ENCODE measurements around the gene PRR5.
"Not testable (repeated sequence)": the region's sequence is repeated elsewhere in the genome, so short reads cannot be mapped to it uniquely, and the experiment has no call there.

PRR5 gene

GRCh38 chr22:44677871-44678555 is 24.0 kb upstream of the PRR5 start:
- Histone ChIP-seq H3K9me3 (ENCODE audit: control insufficient read depth, low read length) (no peaks in the 10 kb centered on the region), H3K9ac (no peak overlapping the region), H3K79me2 (no peaks in the 10 kb centered on the region), H3K4me3 (ENCODE audit: low read depth, low read length) (no peak overlapping the region), H3K4me1 (no peaks in the 10 kb centered on the region), H3K36me3 (ENCODE audit: control insufficient read depth, insufficient read depth, low read length) (no peaks in the 10 kb centered on the region), H3K27me3 (ENCODE audit: control insufficient read depth, insufficient read depth, low read length) (no peaks in the 10 kb centered on the region), H3K4me2 (ENCODE audit: low read length) (no peak overlapping the region), H3K27ac (no peak overlapping the region), H2AFZ (no peak overlapping the region)
- TF ChIP-seq CTCF (IDR thresholded peaks at IDR 0.05), result no peak

- no peak for TF ChIP-seq CTCF (IDR thresholded peaks at IDR 0.05)
- Histone ChIP-seq H3K27ac (no peak overlapping the region), H3K27me3 (ENCODE audit: control insufficient read depth, insufficient read depth, low read length) (no peaks in the 10 kb centered on the region), H3K79me2 (no peaks in the 10 kb centered on the region), H3K9me3 (ENCODE audit: control insufficient read depth, low read length) (no peaks in the 10 kb centered on the region), H3K9ac (no peak overlapping the region), H3K36me3 (ENCODE audit: control insufficient read depth, insufficient read depth, low read length) (no peaks in the 10 kb centered on the region), H3K4me1 (no peaks in the 10 kb centered on the region), H3K4me3 (ENCODE audit: low read depth, low read length) (no peak overlapping the region), H3K4me2 (ENCODE audit: low read length) (no peak overlapping the region), H2AFZ (no peak overlapping the region)
Observed at GRCh38 chr22:44678556-44679305, 23.3 kb upstream of the PRR5 start.

- not testable (repeated sequence) for H3K79me2 ChIP-seq; H3K9me3 ChIP-seq (ENCODE audit: control insufficient read depth, low read length); H3K9ac ChIP-seq; H3K4me1 ChIP-seq; H3K27ac ChIP-seq; H3K4me3 ChIP-seq (ENCODE audit: low read depth, low read length); H2AFZ ChIP-seq; H3K27me3 ChIP-seq (ENCODE audit: control insufficient read depth, insufficient read depth, low read length); H3K36me3 ChIP-seq (ENCODE audit: control insufficient read depth, insufficient read depth, low read length); H3K4me2 ChIP-seq (ENCODE audit: low read length)
Observed at GRCh38 chr22:44679306-44679647, 22.7 kb upstream of the PRR5 start.

- Histone ChIP-seq H3K4me2 (ENCODE audit: low read length) (no peak overlapping the region), H2AFZ (no peak overlapping the region), H3K9me3 (ENCODE audit: control insufficient read depth, low read length) (no peaks in the 10 kb centered on the region), H3K4me1 (no peaks in the 10 kb centered on the region), H3K9ac (no peak overlapping the region), H3K36me3 (ENCODE audit: control insufficient read depth, insufficient read depth, low read length) (no peaks in the 10 kb centered on the region), H3K4me3 (ENCODE audit: low read depth, low read length) (no peak overlapping the region), H3K79me2 (no peaks in the 10 kb centered on the region), H3K27me3 (ENCODE audit: control insufficient read depth, insufficient read depth, low read length) (no peaks in the 10 kb centered on the region), H3K27ac (no peak overlapping the region)
- no peak for TF ChIP-seq CTCF (IDR thresholded peaks at IDR 0.05)
Observed at GRCh38 chr22:44680058-44680457, 21.9 kb upstream of the PRR5 start.

GRCh38 chr22:44680481-44680894 is 21.5 kb upstream of the PRR5 start:
- no peaks in the 10 kb centered on the region for H3K79me2 ChIP-seq
- no peak for TF ChIP-seq CTCF (IDR thresholded peaks at IDR 0.05)
- H3K36me3 ChIP-seq (ENCODE audit: control insufficient read depth, insufficient read depth, low read length), result no peaks in the 10 kb centered on the region
- H2AFZ ChIP-seq, result no peak overlapping the region
- no peaks in the 10 kb centered on the region for H3K4me1 ChIP-seq
- H3K9me3 ChIP-seq (ENCODE audit: control insufficient read depth, low read length), result no peaks in the 10 kb centered on the region
- no peak overlapping the region for H3K4me2 ChIP-seq (ENCODE audit: low read length)
- H3K4me3 ChIP-seq (ENCODE audit: low read depth, low read length), result no peak overlapping the region
- H3K9ac ChIP-seq, result no peak overlapping the region
- H3K27ac ChIP-seq, result no peak overlapping the region
- no peaks in the 10 kb centered on the region for H3K27me3 ChIP-seq (ENCODE audit: control insufficient read depth, insufficient read depth, low read length)
